ENCODE results near the gene TAF11L3.
"Not testable (repeated sequence)": the region's sequence is repeated elsewhere in the genome, so short reads cannot be mapped to it uniquely, and the experiment has no call there.

- TF ChIP-seq POLR2A, CTCF (IDR thresholded peaks at IDR 0.05): not testable (repeated sequence)
Observed at GRCh38 chr5:17517526-17517925, 641 bp upstream of the TAF11L3 start.

Data from esophagus squamous epithelium (tissue), 4 donors.